ENCODE measurements around the gene MPHOSPH6. TPM values are rescaled to one million over a fixed set of nuclear protein-coding genes. Genes with fewer than 3 reads are reported as not detected.
"Not testable (repeated sequence)": the region's sequence is repeated elsewhere in the genome, so short reads cannot be mapped to it uniquely, and the experiment has no call there.

The MPHOSPH6 gene
- total RNA-seq, 2 donors from 2014 or later = 50.3 to 79.9 TPM

- DNase-seq (ENCODE audit: low spot score) (no peak), ATAC-seq (ENCODE audit: insufficient number of reproducible peaks, low FRiP score, low read depth) (no peak)
- no peak for TF ChIP-seq CTCF (IDR thresholded peaks at IDR 0.05)
- H3K36me3 ChIP-seq = peaks cover 22% of the 10 kb centered on the region
- no peak overlapping the region for H3K4me3 ChIP-seq
- H3K27ac ChIP-seq = no peak overlapping the region
- H3K4me1 ChIP-seq (ENCODE audit: control insufficient read depth in 1 of 2, low read depth in 2 of 2) = no peaks in the 10 kb centered on the region
- no peaks in the 10 kb centered on the region for H3K27me3 ChIP-seq (replicated peaks; ENCODE audit: insufficient read depth)
- no peaks in the 10 kb centered on the region for H3K9me3 ChIP-seq
Observed at GRCh38 chr16:82149536-82149935, 20.5 kb downstream of the MPHOSPH6 start.

- no peak overlapping the region for H3K4me3 ChIP-seq
- DNase-seq (ENCODE audit: low spot score) (no peak), ATAC-seq (ENCODE audit: insufficient number of reproducible peaks, low FRiP score, low read depth) (no peak)
- peaks cover 22% of the 10 kb centered on the region for H3K36me3 ChIP-seq
- TF ChIP-seq CTCF (IDR thresholded peaks at IDR 0.05) = no peak
- H3K27me3 ChIP-seq (replicated peaks; ENCODE audit: insufficient read depth) = no peaks in the 10 kb centered on the region
- no peaks in the 10 kb centered on the region for H3K4me1 ChIP-seq (ENCODE audit: control insufficient read depth in 1 of 2, low read depth in 2 of 2)
- no peak overlapping the region for H3K27ac ChIP-seq
- no peaks in the 10 kb centered on the region for H3K9me3 ChIP-seq
Observed at GRCh38 chr16:82147546-82147945, 22.5 kb downstream of the MPHOSPH6 start.

- H3K36me3 ChIP-seq = peaks cover 22% of the 10 kb centered on the region
- no peak overlapping the region for H3K27ac ChIP-seq
- no peaks in the 10 kb centered on the region for H3K4me1 ChIP-seq (ENCODE audit: control insufficient read depth in 1 of 2, low read depth in 2 of 2)
- no peak for TF ChIP-seq CTCF (IDR thresholded peaks at IDR 0.05)
- no peak for DNase-seq (ENCODE audit: low spot score)
- no peaks in the 10 kb centered on the region for H3K9me3 ChIP-seq
- H3K4me3 ChIP-seq = no peak overlapping the region
- no peak for ATAC-seq (ENCODE audit: insufficient number of reproducible peaks, low FRiP score, low read depth)
- H3K27me3 ChIP-seq (replicated peaks; ENCODE audit: insufficient read depth) = no peaks in the 10 kb centered on the region
Observed at GRCh38 chr16:82146957-82147356, 23.1 kb downstream of the MPHOSPH6 start.

- Histone ChIP-seq H3K4me1 (ENCODE audit: control insufficient read depth in 1 of 2, low read depth in 2 of 2) (no peaks in the 10 kb centered on the region), H3K4me3 (no peak overlapping the region), H3K27me3 (replicated peaks; ENCODE audit: insufficient read depth) (no peaks in the 10 kb centered on the region), H3K36me3 (peaks cover 22% of the 10 kb centered on the region), H3K27ac (no peak overlapping the region), H3K9me3 (no peaks in the 10 kb centered on the region)
- TF ChIP-seq CTCF (IDR thresholded peaks at IDR 0.05) = no peak
- no peak for DNase-seq (ENCODE audit: low spot score)
- no peak for ATAC-seq (ENCODE audit: insufficient number of reproducible peaks, low FRiP score, low read depth)
Observed at GRCh38 chr16:82146556-82146955, 23.5 kb downstream of the MPHOSPH6 start.

GRCh38 chr16:82139286-82139571 is 30.8 kb downstream of the MPHOSPH6 start:
- H3K4me3 ChIP-seq; H3K4me1 ChIP-seq (ENCODE audit: control insufficient read depth in 1 of 2, low read depth in 2 of 2); H3K36me3 ChIP-seq; H3K27me3 ChIP-seq (replicated peaks; ENCODE audit: insufficient read depth); H3K9me3 ChIP-seq; DNase-seq (ENCODE audit: low spot score); H3K27ac ChIP-seq; ATAC-seq (ENCODE audit: insufficient number of reproducible peaks, low FRiP score, low read depth): not testable (repeated sequence)

- Histone ChIP-seq H3K9me3 (no peaks in the 10 kb centered on the region), H3K4me1 (ENCODE audit: control insufficient read depth in 1 of 2, low read depth in 2 of 2) (no peaks in the 10 kb centered on the region), H3K4me3 (no peak overlapping the region), H3K36me3 (no peaks in the 10 kb centered on the region), H3K27me3 (replicated peaks; ENCODE audit: insufficient read depth) (no peaks in the 10 kb centered on the region), H3K27ac (no peak overlapping the region)
- TF ChIP-seq CTCF (IDR thresholded peaks at IDR 0.05) = no peak
- no peak for ATAC-seq (ENCODE audit: insufficient number of reproducible peaks, low FRiP score, low read depth)
- no peak for DNase-seq (ENCODE audit: low spot score)
Observed at GRCh38 chr16:82138478-82139285, 31.3 kb downstream of the MPHOSPH6 start.
